Measurements from ENCODE around the gene WBP4.

GRCh38 chr13:41048640-41049039, 12.7 kb upstream of the WBP4 start:
- TF ChIP-seq, protein P1, sequence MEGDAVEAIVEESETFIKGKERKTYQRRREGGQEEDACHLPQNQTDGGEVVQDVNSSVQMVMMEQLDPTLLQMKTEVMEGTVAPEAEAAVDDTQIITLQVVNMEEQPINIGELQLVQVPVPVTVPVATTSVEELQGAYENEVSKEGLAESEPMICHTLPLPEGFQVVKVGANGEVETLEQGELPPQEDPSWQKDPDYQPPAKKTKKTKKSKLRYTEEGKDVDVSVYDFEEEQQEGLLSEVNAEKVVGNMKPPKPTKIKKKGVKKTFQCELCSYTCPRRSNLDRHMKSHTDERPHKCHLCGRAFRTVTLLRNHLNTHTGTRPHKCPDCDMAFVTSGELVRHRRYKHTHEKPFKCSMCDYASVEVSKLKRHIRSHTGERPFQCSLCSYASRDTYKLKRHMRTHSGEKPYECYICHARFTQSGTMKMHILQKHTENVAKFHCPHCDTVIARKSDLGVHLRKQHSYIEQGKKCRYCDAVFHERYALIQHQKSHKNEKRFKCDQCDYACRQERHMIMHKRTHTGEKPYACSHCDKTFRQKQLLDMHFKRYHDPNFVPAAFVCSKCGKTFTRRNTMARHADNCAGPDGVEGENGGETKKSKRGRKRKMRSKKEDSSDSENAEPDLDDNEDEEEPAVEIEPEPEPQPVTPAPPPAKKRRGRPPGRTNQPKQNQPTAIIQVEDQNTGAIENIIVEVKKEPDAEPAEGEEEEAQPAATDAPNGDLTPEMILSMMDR (IDR thresholded peaks at IDR 0.05) = no peak
- no peak for TF ChIP-seq POLR2A (IDR thresholded peaks at IDR 0.05)

Data from transverse colon (tissue), 3 donors.